SK-N-SH treated with all-trans-retinoic acid at 6 μM for 48 hours (cell line): ENCODE data around the gene LAMB1.
A peak's percentile ranks its signal among the peaks of the same experiment; 100 is the strongest.

Source experiments
- ATAC-seq: fragments of 200-7000 bp; cut with Tn5 transposase; 3 replicates; pipeline ENCODE4 v1.9.1; 2020; ENCODE audit warnings: mild to moderate bottlenecking, moderate library complexity
- ARNTL ChIP-seq: fragments of 450-650 bp; formaldehyde crosslinking; IDR thresholded peaks from 2 replicates; pipeline ENCODE4 v1.5.0; 2020; ENCODE audit warnings: low read depth, mild to moderate bottlenecking, moderate library complexity, borderline replicate concordance
- BACH2 ChIP-seq: fragments of 250-450 bp; sonication (Bioruptor Pico); IDR thresholded peaks from 2 replicates; pipeline ENCODE4 v1.9.0; 2021; ENCODE audit warnings: mild to moderate bottlenecking, borderline replicate concordance
- CREB5 ChIP-seq: fragments of 250-450 bp; sonication (Bioruptor Pico); IDR thresholded peaks from 2 replicates; pipeline ENCODE4 v1.5.1; 2020; ENCODE audit warnings: low read depth, mild to moderate bottlenecking, moderate library complexity
- CSRNP3 ChIP-seq: fragments of 250-450 bp; sonication (Bioruptor Pico); IDR thresholded peaks from 2 replicates; pipeline ENCODE4 v1.5.1; 2021; ENCODE audit warnings: mild to moderate bottlenecking, moderate library complexity
- GLIS3 ChIP-seq: fragments of 250-450 bp; sonication (Bioruptor Pico); IDR thresholded peaks from 2 replicates; pipeline ENCODE4 v1.5.0; 2020; ENCODE audit warnings: mild to moderate bottlenecking, moderate library complexity
- ISL1 ChIP-seq: fragments of 250-450 bp; sonication (Bioruptor Pico); IDR thresholded peaks from 2 replicates; pipeline ENCODE4 v2.1.2; 2022; ENCODE audit warnings: mild to moderate bottlenecking, moderate library complexity
- OSR1 ChIP-seq: fragments of 250-450 bp; sonication (Bioruptor Pico); IDR thresholded peaks from 2 replicates; pipeline ENCODE4 v1.8.0; 2022; ENCODE audit warnings: moderate library complexity, mild to moderate bottlenecking, inconsistent platforms
- PPARA ChIP-seq: fragments of 250-450 bp; sonication (Bioruptor Pico); IDR thresholded peaks from 2 replicates; pipeline ENCODE4 v1.5.0; 2020; ENCODE audit warnings: mild to moderate bottlenecking, borderline replicate concordance
- RARB ChIP-seq: fragments of 250-450 bp; sonication (Bioruptor Pico); IDR thresholded peaks from 2 replicates; pipeline ENCODE4 v1.8.0; 2021; ENCODE audit warnings: mild to moderate bottlenecking, moderate library complexity
- SNAI2 ChIP-seq: fragments of 250-450 bp; sonication (Bioruptor Pico); IDR thresholded peaks from 2 replicates; pipeline ENCODE4 v1.5.0; 2020; ENCODE audit warnings: mild to moderate bottlenecking, moderate library complexity
- TCF4 ChIP-seq: fragments of 250-450 bp; sonication (Bioruptor Pico); IDR thresholded peaks from 2 replicates; pipeline ENCODE4 v1.8.0; 2021; ENCODE audit warnings: mild to moderate bottlenecking, moderate library complexity, borderline replicate concordance
- TOX ChIP-seq: fragments of 250-450 bp; sonication (Bioruptor Pico); IDR thresholded peaks from 2 replicates; pipeline ENCODE4 v1.8.0; 2021; ENCODE audit warnings: mild to moderate bottlenecking, moderate library complexity, borderline replicate concordance
- TSHZ2 ChIP-seq: fragments of 250-450 bp; sonication (Bioruptor Pico); IDR thresholded peaks from 2 replicates; pipeline ENCODE4 v1.5.0; 2020; ENCODE audit warnings: mild to moderate bottlenecking, moderate library complexity
- ZC3H10 ChIP-seq: fragments of 250-450 bp; sonication (Bioruptor Pico); IDR thresholded peaks from 2 replicates; pipeline ENCODE4 v1.5.1; 2021; ENCODE audit warnings: mild to moderate bottlenecking, moderate library complexity
- ZFP3 ChIP-seq: fragments of 250-450 bp; sonication (Bioruptor Pico); IDR thresholded peaks from 2 replicates; pipeline ENCODE4 v1.5.0; 2020; ENCODE audit warnings: mild to moderate bottlenecking, moderate library complexity
- ZFP30 ChIP-seq: fragments of 450-650 bp; formaldehyde crosslinking; IDR thresholded peaks from 2 replicates; pipeline ENCODE4 v1.5.0; 2022; ENCODE audit warnings: mild to moderate bottlenecking, moderate library complexity
- ZNF565 ChIP-seq: fragments of 450-650 bp; formaldehyde crosslinking; conservative IDR thresholded peaks from 2 replicates; pipeline ENCODE4 v1.5.0; 2020; ENCODE audit warnings: low read depth, mild to moderate bottlenecking, moderate library complexity
- ZNF70 ChIP-seq: fragments of 450-650 bp; formaldehyde crosslinking; IDR thresholded peaks from 2 replicates; pipeline ENCODE4 v1.5.0; 2020; ENCODE audit warnings: mild to moderate bottlenecking, moderate library complexity
- ZNF8 ChIP-seq: fragments of 450-650 bp; formaldehyde crosslinking; IDR thresholded peaks from 2 replicates; pipeline ENCODE4 v1.5.0; 2020; ENCODE audit warnings: mild to moderate bottlenecking, moderate library complexity
- TF ChIP-seq, protein P1 (sequence below): fragments of 250-450 bp; sonication (Bioruptor Pico); IDR thresholded peaks from 2 replicates; pipeline ENCODE4 v1.8.0; 2020; ENCODE audit warnings: mild to moderate bottlenecking, moderate library complexity, borderline replicate concordance

LAMB1 gene

GRCh38 chr7:108015740-108016139 is 12.8 kb upstream of the LAMB1 start:
- ATAC-seq = no peak
- no peak for TF ChIP-seq PPARA (CRISPR knock-in tag)
- TF ChIP-seq, all 23 proteins: peak for 0

DNA sequence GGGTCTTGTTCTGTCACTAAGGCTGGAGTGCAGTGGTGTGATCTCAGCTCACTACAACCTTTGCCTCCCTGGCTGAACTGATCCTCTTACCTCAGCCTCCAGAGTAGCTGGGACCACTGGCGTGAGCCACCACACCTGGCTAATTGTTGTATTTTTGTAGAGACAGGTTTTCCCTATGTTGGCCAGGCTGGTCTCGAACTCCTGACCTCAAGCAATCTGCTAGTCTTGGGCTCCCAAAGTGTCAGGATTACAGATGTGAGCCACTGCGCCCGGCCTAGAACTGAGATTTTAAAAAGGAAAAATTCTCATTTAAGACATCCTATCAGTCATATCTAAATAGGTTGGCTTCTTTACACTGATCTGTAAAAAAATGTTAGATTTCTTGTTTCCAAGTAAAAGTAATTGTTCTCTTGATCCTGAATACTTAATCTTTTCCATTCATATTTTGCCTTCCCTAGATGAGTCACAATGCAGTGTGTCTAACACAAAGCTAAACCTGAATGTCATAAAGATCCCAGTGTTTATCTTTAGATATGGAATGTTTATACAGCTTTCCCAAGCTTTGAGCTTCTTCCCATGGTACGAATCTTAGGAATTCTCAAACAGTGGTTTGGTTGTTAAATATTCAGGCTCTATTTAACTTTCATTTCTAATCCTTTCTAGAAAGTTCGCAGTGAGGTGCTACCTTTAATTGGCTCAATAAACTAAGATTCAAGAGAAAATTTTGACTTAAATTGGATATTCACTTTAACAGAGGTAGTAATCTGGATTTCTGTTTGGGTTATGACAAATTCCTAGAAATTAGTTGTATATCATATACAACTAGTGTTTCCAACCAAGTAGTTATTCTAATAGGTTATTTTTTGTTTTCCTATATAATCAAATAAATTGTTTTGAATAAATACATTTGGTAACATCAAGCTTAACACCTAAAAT is 12.1 kb upstream of the LAMB1 start:
- TF ChIP-seq ISL1 (peak; percentile 70), OSR1 (CRISPR knock-in tag) (peak; percentile 50; the same call in 1 of the 2 replicates), ZC3H10 (CRISPR knock-in tag) (peak; percentile 37; the same call in 1 of the 2 replicates), ZFP30 (CRISPR knock-in tag) (no peak), ZNF565 (no peak), CREB5 (CRISPR knock-in tag) (no peak; the same call in 1 of the 2 replicates), TOX (CRISPR knock-in tag) (0 out of 2 replicates have a peak, but pooled peaks have one; percentile 34)
- peak; percentile 40 for ATAC-seq

DNA sequence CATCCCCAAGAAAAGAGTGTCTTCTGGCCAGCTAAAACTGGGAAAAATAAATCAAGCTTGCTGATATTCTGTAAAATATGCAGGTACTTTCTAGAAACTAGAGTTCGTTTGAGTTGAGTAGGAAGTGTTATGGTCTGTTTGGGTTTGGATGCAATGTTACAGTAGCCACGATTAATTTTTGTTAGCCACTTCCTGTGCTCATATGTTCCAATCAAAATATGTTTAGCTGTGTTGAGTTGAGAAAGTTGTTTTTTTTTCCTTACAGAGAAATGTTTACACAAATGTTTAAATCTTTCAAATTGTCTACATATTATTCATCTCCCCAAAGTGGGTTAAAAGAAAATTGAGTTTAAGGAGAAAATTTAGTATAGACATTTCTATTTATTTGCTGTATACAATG is 11.3 kb upstream of the LAMB1 start:
- ATAC-seq = no peak

DNA sequence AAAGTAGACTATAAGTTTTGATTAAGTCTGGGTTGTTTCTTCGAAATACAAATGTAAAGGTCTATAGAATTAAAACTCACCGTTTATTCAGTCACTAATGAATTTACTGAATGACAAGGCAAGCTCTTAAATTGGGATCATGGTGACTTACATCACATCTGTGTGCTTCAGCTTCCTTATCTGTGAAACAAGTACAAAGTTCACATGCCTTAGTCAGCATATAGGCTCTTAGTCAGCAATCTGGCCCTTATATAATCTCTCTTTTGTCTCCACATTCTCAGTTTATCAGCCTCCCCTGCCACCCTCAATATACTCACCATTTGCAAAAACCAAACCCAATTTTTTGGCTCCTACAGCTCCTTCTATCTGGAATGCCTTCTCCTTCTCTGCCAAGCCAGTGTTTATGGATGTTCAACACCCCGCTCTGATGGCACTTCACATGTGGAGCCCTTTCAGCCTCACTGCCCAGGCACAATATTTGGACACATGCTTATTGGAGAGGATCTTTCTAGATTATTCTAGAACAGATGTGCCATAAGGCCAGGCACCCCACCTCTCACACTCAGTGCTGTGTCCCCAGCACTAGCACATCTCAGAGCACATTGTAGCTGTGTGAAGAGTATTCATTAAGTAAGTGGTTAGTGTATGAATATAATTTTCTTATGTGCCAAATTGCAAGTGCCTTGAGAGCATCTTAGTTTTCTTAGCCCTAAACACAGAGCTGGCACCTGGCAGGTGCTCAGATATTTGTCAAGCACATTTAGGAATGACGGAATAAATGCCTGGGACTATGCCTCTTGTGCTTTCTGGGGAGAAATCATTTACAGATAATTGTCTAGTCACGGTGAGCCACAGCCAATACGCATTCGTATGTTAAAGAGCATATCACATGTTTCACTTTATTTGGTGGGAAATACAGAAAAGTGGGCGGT is 9.8 kb upstream of the LAMB1 start:
- no peak for TF ChIP-seq ISL1
- TF ChIP-seq ZFP3 (CRISPR knock-in tag) = peak; percentile 79
- no peak for ATAC-seq

More for the DNA sequence above, 11.3 kb upstream of the LAMB1 start:
- TF ChIP-seq ZC3H10 (CRISPR knock-in tag) (no peak), CREB5 (CRISPR knock-in tag) (no peak), TCF4 (CRISPR knock-in tag) (no peak), ISL1 (no peak), PPARA (CRISPR knock-in tag) (no peak), ZNF70 (CRISPR knock-in tag) (no peak), CSRNP3 (no peak), SNAI2 (CRISPR knock-in tag) (no peak), ZNF565 (no peak), TOX (CRISPR knock-in tag) (no peak)

DNA sequence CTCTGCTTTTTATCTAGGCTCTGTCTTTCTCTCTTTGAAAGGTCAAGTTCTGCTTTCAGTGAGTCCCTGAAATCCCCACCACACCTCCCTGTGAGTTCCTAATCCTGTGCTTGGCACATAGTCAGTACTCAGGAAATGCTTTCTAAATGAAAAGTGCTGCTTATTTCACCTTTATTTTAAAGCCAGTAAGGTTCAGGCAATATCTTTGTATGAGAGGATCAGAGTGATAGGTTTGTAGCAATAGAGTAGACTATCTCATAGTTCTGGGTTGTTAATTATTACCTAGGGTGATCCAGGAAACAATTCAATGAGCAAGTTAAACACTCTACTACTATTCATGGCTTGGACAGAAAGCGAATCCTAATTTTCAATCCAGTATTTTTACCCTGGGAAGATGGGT is 7.4 kb upstream of the LAMB1 start:
- no peak for ATAC-seq
- TF ChIP-seq, protein P1, sequence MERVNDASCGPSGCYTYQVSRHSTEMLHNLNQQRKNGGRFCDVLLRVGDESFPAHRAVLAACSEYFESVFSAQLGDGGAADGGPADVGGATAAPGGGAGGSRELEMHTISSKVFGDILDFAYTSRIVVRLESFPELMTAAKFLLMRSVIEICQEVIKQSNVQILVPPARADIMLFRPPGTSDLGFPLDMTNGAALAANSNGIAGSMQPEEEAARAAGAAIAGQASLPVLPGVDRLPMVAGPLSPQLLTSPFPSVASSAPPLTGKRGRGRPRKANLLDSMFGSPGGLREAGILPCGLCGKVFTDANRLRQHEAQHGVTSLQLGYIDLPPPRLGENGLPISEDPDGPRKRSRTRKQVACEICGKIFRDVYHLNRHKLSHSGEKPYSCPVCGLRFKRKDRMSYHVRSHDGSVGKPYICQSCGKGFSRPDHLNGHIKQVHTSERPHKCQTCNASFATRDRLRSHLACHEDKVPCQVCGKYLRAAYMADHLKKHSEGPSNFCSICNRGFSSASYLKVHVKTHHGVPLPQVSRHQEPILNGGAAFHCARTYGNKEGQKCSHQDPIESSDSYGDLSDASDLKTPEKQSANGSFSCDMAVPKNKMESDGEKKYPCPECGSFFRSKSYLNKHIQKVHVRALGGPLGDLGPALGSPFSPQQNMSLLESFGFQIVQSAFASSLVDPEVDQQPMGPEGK (CRISPR knock-in tag) = no peak
- no peak for TF ChIP-seq ZC3H10 (CRISPR knock-in tag)
- TF ChIP-seq PPARA (CRISPR knock-in tag) = no peak
- TF ChIP-seq SNAI2 (CRISPR knock-in tag) = no peak
- no peak for TF ChIP-seq ZNF70 (CRISPR knock-in tag)
- TF ChIP-seq ZNF8 (CRISPR knock-in tag) = no peak
- TF ChIP-seq GLIS3 = no peak
- TF ChIP-seq RARB = no peak
- no peak for TF ChIP-seq ZFP30 (CRISPR knock-in tag)
- no peak for TF ChIP-seq TCF4 (CRISPR knock-in tag)
- TF ChIP-seq TSHZ2 (CRISPR knock-in tag) = no peak
- no peak for TF ChIP-seq CREB5 (CRISPR knock-in tag)
- TF ChIP-seq ARNTL = no peak
- TF ChIP-seq BACH2 = no peak
